Neural progenitor cell (in vitro differentiated cells): ENCODE data around the gene SLC16A6. TPM values are rescaled to one million over a fixed set of nuclear protein-coding genes. Genes with fewer than 3 reads are reported as not detected.
A peak's percentile ranks its signal among the peaks of the same experiment; 100 is the strongest.
"Not testable (repeated sequence)": the region's sequence is repeated elsewhere in the genome, so short reads cannot be mapped to it uniquely, and the experiment has no call there.

Source experiments
- DNase-seq: peaks from one replicate; pipeline ENCODE4 v3.0.0-alpha.2; 2016; ENCODE audit warnings: low spot score
- H2AFZ ChIP-seq: fragments of 200-600 bp; sonication (generic); replicated peaks from 2 replicates; pipeline ENCODE4 v1.6.1; 2016; ENCODE audit warnings: antibody characterized with exemption
- H3F3A ChIP-seq: fragments of 200-600 bp; sonication (generic); 2 replicates; pipeline ENCODE4 v1.6.1; 2016; ENCODE audit warnings: antibody characterized with exemption, low read depth
- H3K27ac ChIP-seq: fragments of 200-600 bp; sonication (generic); 2 replicates; pipeline ENCODE4 v1.5.1; 2016; ENCODE audit warnings: mild to moderate bottlenecking
- H3K27me3 ChIP-seq: fragments of 200-600 bp; sonication (generic); 2 replicates; pipeline ENCODE4 v1.6.1; 2016; ENCODE audit warnings: mild to moderate bottlenecking, moderate library complexity
- H3K36me3 ChIP-seq: fragments of 200-600 bp; sonication (generic); 2 replicates; pipeline ENCODE4 v1.5.1; 2016
- H3K4me1 ChIP-seq: fragments of 200-600 bp; sonication (generic); 2 replicates; pipeline ENCODE4 v1.6.1; 2016; ENCODE audit warnings: mixed run types
- H3K4me2 ChIP-seq: fragments of 200-600 bp; sonication (generic); 2 replicates; pipeline ENCODE4 v1.6.1; 2016
- H3K4me3 ChIP-seq: fragments of 200-600 bp; sonication (generic); 2 replicates; pipeline ENCODE4 v1.5.1; 2016
- H3K79me2 ChIP-seq: fragments of 200-600 bp; sonication (generic); 2 replicates; pipeline ENCODE4 v1.6.1; 2016; ENCODE audit warnings: low read depth
- H3K9ac ChIP-seq: fragments of 200-600 bp; sonication (generic); 2 replicates; pipeline ENCODE4 v1.6.1; 2016
- H3K9me3 ChIP-seq: fragments of 200-600 bp; sonication (generic); 2 replicates; pipeline ENCODE4 v1.5.1; 2016; ENCODE audit warnings: low read depth
- H4K20me1 ChIP-seq: fragments of 200-600 bp; sonication (generic); 2 replicates; pipeline ENCODE4 v1.6.1; 2016; ENCODE audit warnings: low read depth
- H3K27ac Mint-ChIP-seq: 3 replicates; pipeline ENCODE4 v1.8.0; 2021; ENCODE audit warnings: mixed read lengths
- H3K27me3 Mint-ChIP-seq: 2 replicates; pipeline ENCODE4 v1.8.0; 2022; ENCODE audit warnings: low read depth, mild to moderate bottlenecking, inconsistent platforms, moderate library complexity, mixed read lengths; ENCODE audit not compliant: insufficient read depth
- H3K36me3 Mint-ChIP-seq: 3 replicates; pipeline ENCODE4 v1.8.0; 2021; ENCODE audit warnings: mixed read lengths
- H3K4me1 Mint-ChIP-seq: 3 replicates; pipeline ENCODE4 v1.8.0; 2021; ENCODE audit warnings: mixed read lengths
- H3K4me3 Mint-ChIP-seq: 3 replicates; pipeline ENCODE4 v1.8.0; 2021; ENCODE audit warnings: mild to moderate bottlenecking, moderate library complexity, mixed read lengths
- H3K9me3 Mint-ChIP-seq: 3 replicates; pipeline ENCODE4 v1.8.0; 2020; ENCODE audit warnings: mixed read lengths
- EZH2 ChIP-seq: fragments of 200-600 bp; sonication (generic); IDR thresholded peaks from 2 replicates; pipeline ENCODE4 v1.6.1; 2017; ENCODE audit warnings: antibody characterized with exemption, mild to moderate bottlenecking, moderate library complexity
- EZH2phosphoT487 ChIP-seq: fragments of 200-600 bp; sonication (generic); IDR thresholded peaks from 2 replicates; pipeline ENCODE4 v1.6.1; 2017; ENCODE audit warnings: antibody characterized with exemption
- total RNA-seq: library from RNA; depleted of rRNA; stranded (reverse); fragments of >200 nt; gene quantifications from 2 replicates; pipeline ENCODE4 v1.2.3, GENCODE V29; 2015; ENCODE audit warnings: low replicate concordance
- TF ChIP-seq, protein P1 (sequence below): fragments of 200-600 bp; sonication (generic); IDR thresholded peaks from 2 replicates; pipeline ENCODE4 v1.5.1; 2017; ENCODE audit warnings: antibody characterized with exemption, mild to moderate bottlenecking

The SLC16A6 gene
- total RNA-seq, 1 donor from 2014 or later: 0.19 TPM

- no peak for TF ChIP-seq EZH2phosphoT487
- TF ChIP-seq EZH2: no peak
- TF ChIP-seq, protein P1, sequence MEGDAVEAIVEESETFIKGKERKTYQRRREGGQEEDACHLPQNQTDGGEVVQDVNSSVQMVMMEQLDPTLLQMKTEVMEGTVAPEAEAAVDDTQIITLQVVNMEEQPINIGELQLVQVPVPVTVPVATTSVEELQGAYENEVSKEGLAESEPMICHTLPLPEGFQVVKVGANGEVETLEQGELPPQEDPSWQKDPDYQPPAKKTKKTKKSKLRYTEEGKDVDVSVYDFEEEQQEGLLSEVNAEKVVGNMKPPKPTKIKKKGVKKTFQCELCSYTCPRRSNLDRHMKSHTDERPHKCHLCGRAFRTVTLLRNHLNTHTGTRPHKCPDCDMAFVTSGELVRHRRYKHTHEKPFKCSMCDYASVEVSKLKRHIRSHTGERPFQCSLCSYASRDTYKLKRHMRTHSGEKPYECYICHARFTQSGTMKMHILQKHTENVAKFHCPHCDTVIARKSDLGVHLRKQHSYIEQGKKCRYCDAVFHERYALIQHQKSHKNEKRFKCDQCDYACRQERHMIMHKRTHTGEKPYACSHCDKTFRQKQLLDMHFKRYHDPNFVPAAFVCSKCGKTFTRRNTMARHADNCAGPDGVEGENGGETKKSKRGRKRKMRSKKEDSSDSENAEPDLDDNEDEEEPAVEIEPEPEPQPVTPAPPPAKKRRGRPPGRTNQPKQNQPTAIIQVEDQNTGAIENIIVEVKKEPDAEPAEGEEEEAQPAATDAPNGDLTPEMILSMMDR: no peak
- Histone ChIP-seq H3K9me3 (no peaks in the 10 kb centered on the region), H3K27ac (no peak overlapping the region), H3F3A (peaks cover 55% of the 10 kb centered on the region), H3K79me2 (no peaks in the 10 kb centered on the region), H2AFZ (no peak overlapping the region), H3K9ac (no peak overlapping the region), H3K4me3 (no peak overlapping the region), H3K4me2 (peak overlapping the region; percentile 97), H3K36me3 (no peaks in the 10 kb centered on the region), H4K20me1 (peaks cover 9% of the 10 kb centered on the region), H3K4me1 (peaks cover 29% of the 10 kb centered on the region), H3K27me3 (peaks cover 67% of the 10 kb centered on the region)
- H3K27me3 Mint-ChIP-seq: peaks cover 23% of the 10 kb centered on the region
- DNase-seq: no peak
- no peak overlapping the region for H3K27ac Mint-ChIP-seq
- no peaks in the 10 kb centered on the region for H3K9me3 Mint-ChIP-seq
- no peaks in the 10 kb centered on the region for H3K36me3 Mint-ChIP-seq
- H3K4me3 Mint-ChIP-seq: peak overlapping the region; percentile 96
- H3K4me1 Mint-ChIP-seq: peaks cover 26% of the 10 kb centered on the region
These were observed 1.5 kb downstream of the SLC16A6 start for GRCh38 chr17:68289473-68289872.

DNA sequence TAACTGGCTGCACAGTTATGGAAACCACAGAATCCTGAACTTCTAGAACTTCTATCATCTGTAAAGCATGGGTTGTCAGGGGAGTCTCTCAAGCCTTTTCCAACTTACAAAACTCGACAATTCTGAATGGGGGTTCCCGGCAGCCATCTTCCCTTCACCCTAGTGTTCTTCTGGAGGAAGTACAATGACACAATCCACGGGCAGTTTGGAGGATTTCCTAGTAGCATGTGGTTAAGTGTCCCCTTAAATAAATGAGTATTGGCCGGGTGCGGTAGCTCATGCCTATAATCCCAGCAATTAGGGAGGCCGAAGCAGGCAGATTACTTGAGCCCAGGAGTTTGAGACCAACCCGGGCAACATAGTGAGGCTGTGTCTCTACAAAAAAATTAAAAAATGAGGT is 2.1 kb downstream of the SLC16A6 start:
- Mint-ChIP-seq H3K4me1 (peaks cover 21% of the 10 kb centered on the region), H3K4me3 (no peak overlapping the region), H3K9me3 (no peaks in the 10 kb centered on the region), H3K36me3 (no peaks in the 10 kb centered on the region), H3K27ac (no peak overlapping the region), H3K27me3 (peaks cover 21% of the 10 kb centered on the region)
- Histone ChIP-seq H3K27ac (no peak overlapping the region), H3K36me3 (no peaks in the 10 kb centered on the region), H2AFZ (no peak overlapping the region), H3K4me1 (peaks cover 23% of the 10 kb centered on the region), H3K79me2 (no peaks in the 10 kb centered on the region), H3K27me3 (peaks cover 67% of the 10 kb centered on the region), H3K9me3 (no peaks in the 10 kb centered on the region), H4K20me1 (peaks cover 9% of the 10 kb centered on the region), H3F3A (peaks cover 48% of the 10 kb centered on the region), H3K9ac (no peak overlapping the region), H3K4me2 (no peak overlapping the region), H3K4me3 (no peak overlapping the region)
- no peak for TF ChIP-seq EZH2
- TF ChIP-seq, protein P1: peak; percentile 3
- DNase-seq: peak; percentile 25

- Mint-ChIP-seq H3K27me3 (peaks cover 21% of the 10 kb centered on the region), H3K27ac (no peak overlapping the region)
These were observed 2.6 kb downstream of the SLC16A6 start for GRCh38 chr17:68288375-68288774.

DNA sequence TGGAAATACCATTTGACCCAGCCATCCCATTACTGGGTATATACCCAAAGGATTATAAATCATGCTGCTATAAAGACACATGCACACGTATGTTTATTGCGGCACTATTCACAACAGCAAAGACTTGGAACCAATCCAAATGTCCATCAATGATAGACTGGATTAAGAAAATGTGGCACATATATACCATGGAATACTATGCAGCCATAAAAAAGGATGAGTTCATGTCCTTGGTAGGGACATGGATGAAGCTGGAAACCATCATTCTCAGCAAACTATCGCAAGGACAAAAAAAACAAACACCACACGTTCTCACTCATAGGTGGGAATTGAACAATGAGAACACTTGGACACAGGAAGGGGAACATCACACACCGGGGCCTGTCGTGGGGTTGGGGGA is 9.0 kb downstream of the SLC16A6 start:
- H3K36me3 Mint-ChIP-seq, H3K4me2 ChIP-seq, H3K27ac ChIP-seq, H2AFZ ChIP-seq, DNase-seq, H4K20me1 ChIP-seq, H3K36me3 ChIP-seq, H3K9ac ChIP-seq, H3K4me3 ChIP-seq, H3K4me1 ChIP-seq, H3K4me3 Mint-ChIP-seq, H3K27me3 ChIP-seq, H3K27me3 Mint-ChIP-seq, H3F3A ChIP-seq, H3K79me2 ChIP-seq, H3K9me3 ChIP-seq, H3K4me1 Mint-ChIP-seq, H3K27ac Mint-ChIP-seq: not testable (repeated sequence)
- peaks cover 22% of the 10 kb centered on the region for H3K9me3 Mint-ChIP-seq

More at GRCh38 chr17:68288375-68288774, 2.6 kb downstream of the SLC16A6 start:
- no peak overlapping the region for H3K4me3 ChIP-seq
- DNase-seq: no peak
- H4K20me1 ChIP-seq: peaks cover 9% of the 10 kb centered on the region
- Mint-ChIP-seq H3K9me3 (no peaks in the 10 kb centered on the region), H3K4me1 (peaks cover 19% of the 10 kb centered on the region), H3K4me3 (no peak overlapping the region), H3K36me3 (no peaks in the 10 kb centered on the region)
- peaks cover 44% of the 10 kb centered on the region for H3F3A ChIP-seq
- TF ChIP-seq EZH2 (no peak), EZH2phosphoT487 (no peak)
- TF ChIP-seq, protein P1: no peak
- no peak overlapping the region for H2AFZ ChIP-seq
- H3K79me2 ChIP-seq: no peaks in the 10 kb centered on the region
- H3K27ac ChIP-seq: no peak overlapping the region
- no peak overlapping the region for H3K9ac ChIP-seq
- H3K9me3 ChIP-seq: no peaks in the 10 kb centered on the region
- peaks cover 18% of the 10 kb centered on the region for H3K4me1 ChIP-seq
- H3K4me2 ChIP-seq: no peak overlapping the region
- H3K27me3 ChIP-seq: peaks cover 64% of the 10 kb centered on the region
- no peaks in the 10 kb centered on the region for H3K36me3 ChIP-seq
